GM21737 (cell line): ENCODE data around the gene P4HA1.
A peak's percentile ranks its signal among the peaks of the same experiment; 100 is the strongest.
"Not testable (repeated sequence)": the region's sequence is repeated elsewhere in the genome, so short reads cannot be mapped to it uniquely, and the experiment has no call there.

Experiments used
- ATAC-seq: cut with Tn5 transposase; IDR thresholded peaks from one replicate; pipeline ENCODE4 v1.9.1; 2021; ENCODE audit warnings: mild to moderate bottlenecking, moderate library complexity; ENCODE audit not compliant: unreplicated experiment

Gene P4HA1

GRCh38 chr10:73096449-73097304, at the start of gene P4HA1:
P4HA1 (minus strand) TSS chr10:73096866; CDS start chr10:73074883, 21,983 bp downstream.
- ATAC-seq = peak; percentile 85

GRCh38 chr10:73141603-73142002, 44.9 kb upstream of the P4HA1 start:
- ATAC-seq = no peak

- no peak for ATAC-seq
Measured at GRCh38 chr10:73139251-73139650, 42.6 kb upstream of the P4HA1 start.

GRCh38 chr10:73136627-73137026, 40.0 kb upstream of the P4HA1 start:
- no peak for ATAC-seq

- ATAC-seq = no peak
Measured at GRCh38 chr10:73134727-73135126, 38.1 kb upstream of the P4HA1 start.

GRCh38 chr10:73131913-73132686, 35.4 kb upstream of the P4HA1 start:
- no peak for ATAC-seq

- ATAC-seq = no peak
Measured at GRCh38 chr10:73131301-73131700, 34.6 kb upstream of the P4HA1 start.

GRCh38 chr10:73126343-73126742, 29.7 kb upstream of the P4HA1 start:
- no peak for ATAC-seq

- no peak for ATAC-seq
Measured at GRCh38 chr10:73119952-73120351, 23.3 kb upstream of the P4HA1 start.

GRCh38 chr10:73119457-73119856, 22.8 kb upstream of the P4HA1 start:
- no peak for ATAC-seq

GRCh38 chr10:73117976-73118743, 21.5 kb upstream of the P4HA1 start:
- peak; percentile 72 for ATAC-seq

GRCh38 chr10:73116017-73116416, 19.4 kb upstream of the P4HA1 start:
- ATAC-seq = no peak

- ATAC-seq = no peak
Measured at GRCh38 chr10:73113551-73113950, 16.9 kb upstream of the P4HA1 start.

- not testable (repeated sequence) for ATAC-seq
Measured at GRCh38 chr10:73112032-73112431, 15.4 kb upstream of the P4HA1 start.

- peak; percentile 66 for ATAC-seq
Measured at GRCh38 chr10:73110345-73110849, 13.7 kb upstream of the P4HA1 start, which contains the start of gene NUDT13. NUDT13 (plus strand) TSS chr10:73110455; CDS start chr10:73114366, 3,911 bp downstream.

- ATAC-seq = not testable (repeated sequence)
Measured at GRCh38 chr10:73109248-73109652, 12.6 kb upstream of the P4HA1 start.

- no peak for ATAC-seq
Measured at GRCh38 chr10:73106301-73106700, 9.6 kb upstream of the P4HA1 start.

- no peak for ATAC-seq
Measured at GRCh38 chr10:73099141-73099540, 2.5 kb upstream of the P4HA1 start.

GRCh38 chr10:73097305-73097670, 622 bp upstream of the P4HA1 start:
- peak; percentile 2 for ATAC-seq

- peak; percentile 29 for ATAC-seq
Measured at GRCh38 chr10:73096041-73096448, 621 bp downstream of the P4HA1 start.

- ATAC-seq = no peak
Measured at GRCh38 chr10:73095481-73096021, 1.1 kb downstream of the P4HA1 start.
